ENCODE data around the gene COX8C.

The COX8C gene, protein sequence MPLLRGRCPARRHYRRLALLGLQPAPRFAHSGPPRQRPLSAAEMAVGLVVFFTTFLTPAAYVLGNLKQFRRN

DNA sequence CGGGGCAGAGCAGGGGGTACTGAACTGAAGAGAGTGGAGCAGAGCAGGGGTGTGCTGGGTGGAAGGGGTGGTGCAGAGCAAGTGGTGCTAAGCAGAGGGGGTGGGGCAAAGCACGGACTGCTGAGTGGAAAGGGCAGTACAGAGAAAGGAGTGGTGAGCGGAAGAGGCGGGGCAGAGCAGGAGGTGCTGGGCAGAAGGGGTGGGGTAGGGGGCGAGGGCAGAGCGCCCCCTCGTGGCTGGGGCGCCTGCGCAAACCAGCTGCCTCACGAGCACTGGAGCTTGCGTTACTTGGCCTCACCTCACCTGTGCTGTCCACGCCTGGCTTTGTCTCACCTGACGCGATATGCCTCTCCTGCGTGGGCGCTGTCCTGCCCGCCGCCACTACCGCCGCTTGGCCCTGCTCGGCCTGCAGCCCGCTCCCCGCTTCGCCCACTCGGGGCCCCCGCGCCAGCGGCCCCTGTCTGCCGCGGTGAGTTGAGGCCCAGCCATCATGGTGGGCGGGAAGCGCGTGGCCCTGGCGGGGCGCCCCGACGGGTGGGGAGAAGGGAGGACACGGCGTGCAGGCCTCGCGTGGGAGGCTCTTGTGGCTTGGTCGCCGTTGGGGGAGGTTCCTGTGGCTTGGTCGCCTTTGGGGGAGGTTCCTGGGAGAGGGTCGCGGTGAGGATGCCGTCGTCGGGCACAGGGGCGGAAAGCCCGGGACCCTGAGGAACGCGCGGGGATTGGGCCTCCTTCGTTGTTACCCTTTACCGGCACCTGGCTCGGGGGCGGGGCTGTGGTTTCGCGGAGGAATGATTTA, at the start of gene COX8C:
Gene COX8C (plus strand): TSS at position 257 of the 796 bp plus-strand sequence. CDS start 87 bp downstream, at position 344.
- DNase-seq, result no peak

DNA sequence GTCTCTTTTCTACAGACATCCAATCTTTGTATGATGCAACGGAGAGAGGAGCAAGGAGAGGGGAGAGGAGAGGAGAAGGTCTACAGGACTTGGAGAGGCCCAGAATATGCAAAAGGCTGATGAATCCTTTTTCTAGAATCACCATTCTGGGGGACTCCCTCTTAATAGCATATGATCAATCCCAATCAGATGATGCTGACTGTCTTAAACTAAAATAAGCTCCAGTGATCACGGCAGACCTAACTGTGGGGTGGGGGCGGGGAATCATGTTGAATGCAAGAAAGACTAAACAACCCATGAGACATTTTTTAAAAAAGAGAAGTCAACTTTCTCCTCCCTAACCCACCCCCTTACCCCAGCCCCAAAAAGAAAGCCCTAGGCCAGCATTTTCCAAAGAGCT, 47.6 kb upstream of the COX8C start:
- no peak for DNase-seq

DNA sequence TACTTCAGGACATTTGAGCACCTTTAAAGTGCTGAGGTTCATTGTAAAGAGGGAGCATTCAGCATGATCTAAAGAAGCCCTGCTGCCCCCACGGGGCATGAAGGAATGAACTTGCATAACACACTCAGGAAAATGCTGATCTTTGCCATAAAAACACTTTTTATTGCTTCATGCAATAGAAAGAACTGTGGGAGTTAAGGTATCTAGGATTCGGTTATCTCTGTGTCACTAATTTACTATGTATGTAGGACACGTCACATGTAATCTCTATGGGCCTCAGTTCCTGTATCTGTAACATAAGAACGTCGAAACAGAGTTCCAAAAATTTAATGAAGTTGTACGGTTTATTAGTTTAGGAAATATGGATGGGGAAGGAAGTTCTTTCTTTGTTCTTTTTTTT, 47.1 kb upstream of the COX8C start:
- no peak for DNase-seq

DNA sequence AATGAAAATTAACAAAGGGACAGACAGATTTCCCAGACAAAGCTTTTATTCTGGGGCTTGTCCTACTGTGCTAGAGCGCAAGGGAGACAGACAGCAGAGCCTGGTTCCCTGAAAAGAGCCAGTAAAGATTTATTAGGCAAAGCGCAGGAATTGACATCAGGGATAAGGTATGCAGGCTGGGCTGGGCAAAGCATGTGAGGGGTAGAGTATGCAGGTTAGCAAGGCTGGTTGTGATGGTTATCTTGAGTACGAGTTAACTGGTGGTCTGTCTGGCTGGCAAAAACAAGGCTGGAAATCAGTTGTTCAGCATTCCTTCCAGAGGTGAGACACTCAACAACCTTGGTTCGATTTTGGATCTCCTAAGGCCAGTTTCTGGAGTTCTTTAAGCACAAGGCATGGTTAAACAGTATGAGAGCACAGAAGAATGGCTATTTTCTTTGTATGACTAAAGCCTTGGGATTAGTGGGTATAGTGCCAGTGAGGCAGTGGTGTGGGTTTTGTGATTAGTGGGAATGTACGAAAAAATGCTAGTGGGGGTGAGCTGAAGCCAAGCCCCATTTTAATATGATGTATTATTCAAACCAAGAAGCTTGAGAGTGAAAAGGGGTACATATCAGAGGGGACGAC, 45.0 kb upstream of the COX8C start:
- DNase-seq, result no peak

DNA sequence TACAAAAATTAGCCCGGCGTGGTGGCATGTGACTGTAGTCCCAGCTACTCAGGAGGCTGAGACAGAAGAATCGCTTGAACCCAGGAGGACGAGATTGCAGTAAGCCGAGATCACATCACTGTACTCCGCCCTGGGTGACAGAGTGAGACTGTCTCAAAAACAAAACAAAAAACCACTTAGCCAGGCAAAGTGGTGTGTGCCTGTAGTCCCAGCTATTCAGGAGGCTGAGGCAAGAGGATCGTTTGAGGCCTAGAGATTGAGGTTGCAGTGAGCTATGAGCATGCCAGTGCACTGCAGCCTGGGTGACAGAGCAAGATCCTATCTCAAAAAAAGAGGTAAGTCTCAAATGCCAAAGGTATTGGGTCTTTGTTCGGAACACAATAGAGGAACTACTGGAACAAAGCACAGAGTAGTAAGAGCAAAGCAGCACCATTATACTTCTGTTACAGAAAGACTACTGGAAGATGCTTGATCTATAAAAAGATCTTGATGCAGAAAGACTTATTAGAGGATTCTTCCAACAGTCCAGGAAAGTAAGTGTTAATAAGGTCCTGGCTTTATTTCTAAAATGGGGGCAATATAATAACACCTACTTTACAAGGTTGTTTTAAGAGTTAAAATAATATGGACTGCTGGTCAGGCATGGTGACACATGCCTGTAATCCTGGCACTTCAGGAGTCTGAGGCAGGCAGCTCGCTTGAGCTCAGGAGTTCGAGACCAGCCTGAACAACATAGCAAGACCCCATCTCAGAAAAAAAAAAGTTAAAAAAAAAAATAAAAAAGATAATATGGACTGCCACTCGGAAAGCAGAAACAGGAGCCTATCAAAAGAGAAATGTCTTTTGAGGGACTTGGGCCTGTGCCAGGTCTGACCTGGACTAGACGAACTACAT, 44.0 kb upstream of the COX8C start:
- no peak for DNase-seq

DNA sequence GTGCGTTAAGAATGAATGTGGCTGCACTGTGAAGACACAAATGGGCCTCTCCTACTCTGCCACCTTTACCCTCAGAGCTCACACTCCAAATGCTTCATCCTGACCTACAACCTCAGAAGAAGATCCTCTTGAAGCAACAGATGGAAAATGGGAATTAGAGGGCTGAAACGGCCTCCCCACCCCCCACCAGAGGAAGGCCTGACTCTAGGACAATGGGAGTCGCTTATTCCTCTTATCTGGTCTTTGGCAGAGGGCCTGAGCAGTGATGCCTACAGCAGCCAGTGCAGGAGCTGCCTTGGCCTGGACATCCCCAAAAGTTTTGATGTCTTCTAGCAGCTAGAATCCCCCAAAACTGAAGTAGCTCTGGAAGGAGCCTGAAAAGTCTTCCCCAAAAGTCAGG, 43.3 kb upstream of the COX8C start:
- no peak for DNase-seq

DNA sequence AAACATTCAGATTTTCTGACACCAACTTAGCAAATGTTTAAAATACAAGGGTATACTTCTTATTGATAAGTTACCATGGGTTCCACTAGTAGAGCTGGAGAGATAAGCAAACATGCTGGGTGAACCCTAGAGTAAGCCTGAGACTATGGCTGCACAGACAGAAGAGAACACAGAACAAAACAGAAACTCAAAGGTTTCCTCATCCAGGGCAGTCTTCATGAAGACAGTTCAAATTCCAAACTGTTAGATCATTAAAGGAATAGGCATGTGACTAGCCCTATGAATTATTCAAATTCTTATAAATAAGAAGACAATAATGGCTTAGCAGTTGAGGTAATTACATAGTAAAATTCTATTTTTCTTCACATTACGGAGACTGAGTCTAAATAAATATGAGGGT, 42.2 kb upstream of the COX8C start:
- no peak for DNase-seq

DNA sequence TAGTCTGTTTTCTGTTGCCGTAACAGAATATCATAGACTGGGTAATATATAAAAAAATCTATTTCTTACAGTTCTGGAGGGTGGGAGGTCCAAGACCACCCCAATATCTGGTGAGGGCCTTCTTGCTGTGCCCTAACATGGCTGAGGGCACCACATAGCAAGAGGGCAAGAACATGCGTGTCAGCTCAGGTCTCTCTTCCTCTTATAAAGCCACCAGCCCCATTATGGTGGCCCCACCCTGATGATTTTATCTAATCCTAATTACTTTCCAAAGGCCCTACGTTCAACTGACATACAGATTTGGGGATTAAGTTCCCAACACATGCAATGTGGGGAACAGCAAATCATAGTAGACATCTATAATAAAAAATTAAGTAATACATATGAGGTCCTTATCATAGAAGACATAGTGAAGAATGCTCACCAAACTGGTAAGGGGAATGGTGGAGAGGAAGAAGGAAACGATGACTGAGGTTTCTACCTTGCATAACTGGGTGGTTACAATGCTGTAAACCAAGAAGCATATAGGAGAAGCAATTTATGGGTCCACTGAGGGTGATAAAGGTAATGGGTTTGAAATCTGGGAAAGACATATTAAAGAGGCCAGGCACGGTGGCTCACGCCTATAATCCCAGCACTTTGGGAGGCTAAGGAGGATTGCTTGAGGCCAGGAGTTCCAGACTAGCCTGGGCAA, 41.1 kb upstream of the COX8C start:
- no peak for DNase-seq

DNA sequence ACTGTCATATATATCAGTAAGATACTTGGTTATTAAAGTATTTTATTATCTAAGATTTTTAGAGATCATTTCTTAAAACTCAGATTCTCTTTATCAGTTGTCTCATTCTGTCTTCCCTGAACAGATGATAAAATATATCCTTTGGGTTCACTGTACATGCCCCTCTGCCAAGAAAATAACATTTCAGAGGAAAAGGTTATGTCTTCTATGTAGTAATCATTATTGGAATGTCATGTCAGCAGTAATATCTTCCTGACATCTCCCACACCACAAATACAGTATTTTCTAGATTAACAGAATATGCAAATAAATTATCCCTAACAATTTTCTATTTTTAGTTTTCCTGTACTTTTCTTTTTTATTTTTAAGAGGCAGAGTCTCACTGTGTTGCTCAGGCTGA, 40.2 kb upstream of the COX8C start:
- DNase-seq, result no peak

DNA sequence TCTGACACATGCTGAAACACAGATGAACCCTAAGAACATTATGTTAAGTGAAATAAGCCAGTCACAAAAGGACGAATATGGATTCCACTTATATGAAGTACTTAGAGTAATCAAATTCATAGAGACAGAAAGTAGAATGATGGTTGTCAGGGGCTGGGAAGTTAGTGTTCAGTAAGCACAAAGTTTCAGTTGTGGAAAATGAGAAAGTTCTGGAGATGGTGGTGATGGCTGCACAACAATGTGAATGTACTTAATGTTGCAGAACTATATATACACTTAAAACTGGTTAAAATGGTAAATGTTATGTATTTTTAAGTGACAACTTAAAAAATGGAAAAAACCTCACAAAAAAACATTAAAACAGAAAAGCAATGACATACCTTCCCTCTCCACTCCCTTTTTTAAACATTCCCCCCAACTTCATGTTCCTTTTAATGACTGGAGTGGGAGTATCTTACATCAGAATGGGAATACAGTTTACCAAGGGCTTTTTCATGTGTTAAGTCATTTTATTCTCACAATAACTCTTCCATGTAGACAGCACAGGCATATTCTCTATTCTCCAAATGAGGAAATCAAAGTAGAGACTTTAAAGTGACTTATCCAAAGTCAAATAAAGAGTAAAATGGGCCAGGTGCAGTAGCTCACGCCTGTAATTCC, 38.2 kb upstream of the COX8C start:
- no peak for DNase-seq

DNA sequence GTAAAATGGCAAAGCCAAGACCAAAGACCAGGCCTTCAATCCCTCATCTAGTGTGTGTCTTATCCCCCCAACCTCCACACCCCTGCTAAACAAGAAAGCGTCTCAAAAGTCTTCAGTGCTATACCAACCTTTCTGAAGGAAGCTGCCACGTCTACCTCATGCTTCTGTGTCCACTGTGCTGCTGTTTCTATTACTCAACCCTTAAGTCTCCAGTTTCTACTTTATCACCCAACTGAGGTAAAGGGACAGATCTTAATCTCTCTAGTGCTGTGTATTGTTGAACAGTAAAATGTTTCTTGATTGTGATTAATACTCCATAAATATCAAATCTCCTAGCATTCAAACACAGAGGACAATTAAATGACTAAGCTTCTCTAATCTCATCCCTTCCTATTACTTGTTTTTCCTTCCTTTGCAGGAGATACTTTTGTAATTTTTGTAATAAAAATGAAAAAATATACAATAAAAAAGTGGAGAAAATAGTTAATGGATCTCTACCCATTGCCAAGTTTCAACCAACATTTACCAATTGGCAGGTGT, 37.5 kb upstream of the COX8C start:
- no peak for DNase-seq

DNA sequence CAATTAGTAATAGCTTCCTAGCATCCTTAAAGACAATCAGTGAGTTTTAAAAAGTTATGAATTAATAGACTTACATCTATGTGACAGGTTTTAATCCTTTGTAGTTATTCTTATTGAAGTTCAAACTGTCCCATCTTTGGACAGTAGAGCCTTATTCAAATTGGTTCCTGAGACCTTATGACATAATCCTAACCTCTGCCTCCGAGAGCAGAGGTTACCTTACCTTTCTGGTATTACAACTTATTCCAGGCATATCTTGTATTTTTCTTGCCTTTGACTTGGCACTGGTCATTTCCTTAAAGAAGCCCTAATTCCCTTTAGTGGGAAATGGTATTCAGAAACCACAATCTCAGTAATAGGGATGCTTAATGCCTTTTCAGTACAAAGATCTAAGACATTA, 35.9 kb upstream of the COX8C start:
- no peak for DNase-seq

DNA sequence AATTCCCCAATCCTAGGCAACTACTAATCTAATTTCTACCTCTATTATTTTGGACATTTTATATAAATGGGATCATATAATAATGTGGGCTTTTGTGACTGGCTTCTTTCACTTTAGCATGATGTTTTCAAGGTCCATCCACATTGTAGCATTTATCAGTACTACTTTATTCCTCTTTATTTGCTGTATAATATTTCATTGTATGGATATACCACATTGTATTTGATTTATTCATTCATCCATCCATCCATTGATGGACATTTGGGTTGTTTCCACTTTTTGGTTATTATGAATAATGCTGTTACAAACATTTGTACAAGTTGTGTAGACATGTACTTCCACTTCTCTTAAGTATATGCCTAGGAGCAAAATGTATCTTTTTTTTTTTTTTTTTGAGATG, 31.4 kb upstream of the COX8C start:
- no peak for DNase-seq

DNA sequence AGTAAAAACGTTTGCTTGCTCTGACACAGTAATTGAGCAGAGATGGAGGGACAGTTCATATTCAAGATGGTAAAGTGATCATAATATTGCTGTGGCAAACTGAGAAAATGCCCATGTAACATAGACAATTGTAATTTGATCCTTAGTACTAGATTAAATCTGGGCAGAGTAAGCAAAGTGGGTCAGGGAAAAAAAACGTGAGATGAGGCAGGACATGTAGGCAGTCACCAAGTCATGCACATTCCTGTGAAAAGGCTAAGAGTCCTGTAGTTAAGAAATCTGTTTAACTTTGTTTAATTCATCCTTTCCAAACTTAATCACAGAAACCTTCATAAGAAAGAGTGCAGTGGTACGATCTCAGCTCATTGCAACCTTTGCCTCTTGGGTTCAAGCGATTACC, 30.3 kb upstream of the COX8C start:
- DNase-seq, result no peak

DNA sequence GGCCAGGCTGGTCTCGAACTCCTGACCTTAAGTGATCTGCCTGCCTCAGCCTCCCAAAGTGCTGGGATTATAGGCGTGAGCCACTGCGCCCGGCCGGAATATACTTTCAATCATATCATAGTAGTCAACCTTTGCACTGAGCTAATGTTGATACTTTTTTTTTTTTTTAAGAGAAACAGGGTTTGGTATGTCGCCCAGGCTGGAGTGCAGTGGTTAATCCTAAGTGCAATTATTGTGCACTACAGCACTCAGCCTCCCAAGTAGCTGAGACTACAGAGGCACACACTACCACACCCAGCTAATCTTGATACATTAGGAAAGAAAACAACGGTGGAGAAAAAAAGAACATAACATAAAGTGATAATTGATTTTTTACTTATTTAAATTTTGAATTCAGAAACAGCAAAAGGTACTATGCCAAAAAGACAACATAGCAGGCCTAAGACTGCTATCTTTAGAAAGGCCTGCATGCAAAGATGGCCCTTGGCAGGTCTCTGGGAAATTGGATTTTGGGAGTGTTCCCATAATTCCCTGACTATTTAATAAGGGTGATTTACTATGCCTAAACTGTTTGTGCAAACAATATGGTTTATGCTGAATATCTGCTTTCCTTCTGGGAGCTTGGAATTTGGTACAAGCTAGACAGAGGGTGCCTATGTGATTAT, 29.6 kb upstream of the COX8C start:
- DNase-seq, result no peak

DNA sequence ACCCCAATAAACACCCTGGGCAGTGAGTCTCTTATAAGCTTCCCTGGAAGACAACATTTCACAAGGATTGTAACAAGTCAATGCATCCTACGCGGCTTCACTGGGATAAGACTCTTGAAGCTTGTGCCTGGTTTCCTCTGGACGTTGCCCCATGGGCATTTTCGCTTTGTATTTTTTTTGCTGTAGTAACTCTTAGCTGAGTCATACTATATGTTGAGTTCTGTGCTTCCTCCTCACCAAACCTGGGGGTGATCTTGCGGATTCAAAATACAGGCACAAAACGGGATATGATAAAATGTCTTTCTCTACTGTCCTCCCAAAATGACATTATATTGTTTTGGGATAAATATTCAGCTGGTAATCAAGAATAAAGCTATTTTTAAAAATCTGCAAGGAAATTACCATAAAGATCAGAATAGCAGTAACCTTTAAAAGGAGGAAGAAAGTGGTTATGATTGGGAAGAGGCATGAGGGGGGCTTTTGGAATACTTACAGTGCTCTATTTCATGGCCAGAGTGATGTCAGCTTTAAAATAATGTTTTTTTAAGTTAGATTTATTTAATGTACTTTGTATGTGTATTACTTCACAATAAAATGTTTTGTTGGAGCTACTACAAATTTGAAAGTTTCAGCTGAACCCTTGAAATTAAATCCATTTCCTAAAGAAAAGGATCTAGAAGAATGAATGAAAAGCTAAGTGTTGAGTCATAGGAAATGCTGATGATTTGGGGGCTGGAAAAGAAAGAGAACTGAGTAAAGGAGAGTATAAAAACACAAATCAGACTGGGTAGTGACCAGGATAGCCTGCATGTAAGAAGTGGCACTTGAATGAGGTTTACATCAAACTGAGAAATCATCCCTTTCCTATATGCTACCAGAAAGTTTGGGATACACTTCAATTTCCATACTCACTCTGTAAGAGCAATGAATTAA, 28.8 kb upstream of the COX8C start:
- peak in 1 of 2 donors; percentile 71 for DNase-seq

DNA sequence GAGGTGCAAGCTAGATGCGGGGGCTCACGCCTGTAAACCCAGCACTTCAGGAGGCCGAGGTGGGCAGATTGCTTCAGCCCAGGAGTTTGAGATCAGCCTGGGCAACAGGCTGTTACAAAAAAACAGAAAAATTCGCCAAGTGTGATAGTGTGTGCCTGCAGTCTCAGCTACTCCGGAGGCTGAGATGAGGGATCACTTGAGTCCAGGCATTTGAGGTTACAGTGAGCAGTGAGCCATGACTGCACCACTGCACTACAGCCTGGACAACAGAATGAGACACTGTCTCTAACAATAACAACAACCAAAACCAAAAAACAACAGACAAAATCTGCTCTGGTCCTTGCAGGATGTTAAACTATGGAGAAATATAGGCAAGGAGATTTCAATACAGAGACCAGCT, 28.1 kb upstream of the COX8C start:
- no peak for DNase-seq

DNA sequence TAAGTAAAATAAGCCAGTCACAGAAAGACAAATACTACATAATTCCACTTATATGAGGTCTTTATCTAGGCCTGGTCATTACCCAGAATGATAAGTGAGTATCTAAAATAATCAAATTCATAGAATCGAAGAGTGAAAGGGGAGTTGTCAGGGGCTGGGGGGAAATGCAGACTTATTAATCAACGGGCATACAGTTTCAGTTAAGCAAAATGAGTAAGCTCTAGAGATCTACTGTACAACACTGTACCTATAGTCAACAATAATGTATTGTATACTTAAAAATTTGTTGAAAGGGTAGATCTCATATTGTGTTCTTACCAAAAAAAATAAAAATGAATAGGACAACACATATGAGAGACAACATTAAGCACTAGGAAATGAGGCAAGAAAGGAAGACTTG, 27.5 kb upstream of the COX8C start:
- no peak for DNase-seq

DNA sequence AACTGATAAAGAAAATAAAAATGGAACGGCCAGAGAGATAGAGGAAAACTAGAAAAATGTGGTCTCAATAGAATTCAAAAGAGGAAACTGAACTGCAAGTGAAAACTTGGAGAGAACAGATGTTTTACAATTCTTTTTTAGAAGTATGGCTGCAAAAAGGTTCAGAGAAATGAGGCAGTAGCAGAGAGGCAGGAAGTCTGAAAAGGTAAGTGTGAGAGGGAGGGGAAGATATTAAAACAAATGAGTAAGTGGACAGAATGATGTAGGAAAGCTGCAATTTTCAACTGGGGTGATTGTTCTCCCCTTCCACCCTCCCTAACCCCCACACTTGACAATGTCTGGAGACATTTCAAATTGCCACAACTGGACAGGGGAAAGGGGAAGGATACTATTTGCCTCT, 27.0 kb upstream of the COX8C start:
- no peak for DNase-seq

DNA sequence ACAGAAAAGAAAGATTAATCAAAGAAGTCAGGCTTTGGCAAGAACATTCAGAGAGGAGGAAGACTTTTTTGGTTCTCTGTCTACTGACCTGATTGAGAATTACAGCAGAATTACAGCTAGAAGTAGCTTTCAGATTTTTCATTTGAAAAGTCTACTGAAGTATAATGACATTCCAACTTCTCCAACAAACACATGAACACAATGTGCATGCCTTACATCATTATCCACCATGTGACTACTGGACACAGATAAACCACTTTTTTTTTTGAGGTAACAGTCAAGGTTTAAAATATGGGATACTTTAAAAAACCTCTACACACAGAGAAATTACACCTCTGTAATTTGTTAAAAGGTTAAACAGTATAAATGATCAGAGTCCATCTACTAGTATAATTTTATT, 26.5 kb upstream of the COX8C start:
- DNase-seq, result no peak

Data from bone marrow (tissue), 2 donors.